Islet precursor cell (in vitro differentiated cells): Measurements from ENCODE around the gene SPOCK3.
"Not testable (repeated sequence)": the region's sequence is repeated elsewhere in the genome, so short reads cannot be mapped to it uniquely, and the experiment has no call there.

Source experiments
- DNase-seq: peaks from one replicate; pipeline ENCODE4 v3.0.0-alpha.2; 2018

SPOCK3 gene

GRCh38 chr4:167031534-167032156 lies 202.6 kb downstream of the SPOCK3 start:
- DNase-seq, result no peak

- no peak for DNase-seq
Measured at GRCh38 chr4:167028976-167029375, 205.3 kb downstream of the SPOCK3 start.

GRCh38 chr4:167025670-167026069 lies 208.6 kb downstream of the SPOCK3 start:
- no peak for DNase-seq

- no peak for DNase-seq
Measured at GRCh38 chr4:167023364-167023925, 210.8 kb downstream of the SPOCK3 start.

- peak; percentile 82 for DNase-seq
Measured at GRCh38 chr4:167021545-167022155, 212.6 kb downstream of the SPOCK3 start.

GRCh38 chr4:167020410-167020809 lies 213.9 kb downstream of the SPOCK3 start:
- DNase-seq, result no peak

- DNase-seq, result no peak
Measured at GRCh38 chr4:167014944-167015343, 219.3 kb downstream of the SPOCK3 start.

- no peak for DNase-seq
Measured at GRCh38 chr4:167003326-167003725, 231.0 kb downstream of the SPOCK3 start.

GRCh38 chr4:167000141-167000852 lies 234.0 kb downstream of the SPOCK3 start:
- no peak for DNase-seq

- no peak for DNase-seq
Measured at GRCh38 chr4:166996216-166996615, 238.1 kb downstream of the SPOCK3 start.

GRCh38 chr4:166994686-166995085 lies 239.6 kb downstream of the SPOCK3 start:
- no peak for DNase-seq

GRCh38 chr4:166991006-166991561 lies 243.2 kb downstream of the SPOCK3 start:
- DNase-seq, result no peak

GRCh38 chr4:166989886-166990285 lies 244.4 kb downstream of the SPOCK3 start:
- DNase-seq, result no peak

GRCh38 chr4:166987026-166987425 lies 247.3 kb downstream of the SPOCK3 start:
- no peak for DNase-seq

- peak; percentile 52 for DNase-seq
Measured at GRCh38 chr4:166981847-166982246, 252.4 kb downstream of the SPOCK3 start.

GRCh38 chr4:166980419-166980818 lies 253.9 kb downstream of the SPOCK3 start:
- DNase-seq, result no peak

GRCh38 chr4:166977596-166977995 lies 256.7 kb downstream of the SPOCK3 start:
- DNase-seq, result no peak

- DNase-seq, result no peak
Measured at GRCh38 chr4:166972071-166972470, 262.2 kb downstream of the SPOCK3 start.

GRCh38 chr4:166968219-166968618 lies 266.1 kb downstream of the SPOCK3 start:
- not testable (repeated sequence) for DNase-seq

GRCh38 chr4:166965562-166965961 lies 268.7 kb downstream of the SPOCK3 start:
- DNase-seq, result no peak

GRCh38 chr4:166957451-166957850 lies 276.8 kb downstream of the SPOCK3 start:
- DNase-seq, result no peak

- no peak for DNase-seq
Measured at GRCh38 chr4:166956484-166956883, 277.8 kb downstream of the SPOCK3 start.

GRCh38 chr4:166941629-166942028 lies 292.7 kb downstream of the SPOCK3 start:
- DNase-seq, result peak; percentile 80

- no peak for DNase-seq
Measured at GRCh38 chr4:166930464-166930863, 303.8 kb downstream of the SPOCK3 start.
